ENCODE data around the gene CDH4. TPM values are rescaled to one million over a fixed set of nuclear protein-coding genes. Genes with fewer than 3 reads are reported as not detected.

CDH4 gene
- total and polyA plus RNA-seq, 8 donors: under 0.01 to 2.2 (median 0.11) TPM; not detected in 2

- peak in 1 of 2 donors; percentile 19 for DNase-seq
- Histone ChIP-seq H3K9me3 (peaks cover 0 to 29% (median 12%) of the 10 kb centered on the region in 4 donors), H3K4me3 (no peak overlapping the region), H3K36me3 (no peaks in the 10 kb centered on the region), H3K27me3 (peaks cover 0 to 29% (median 0%) of the 10 kb centered on the region in 3 donors), H3K27ac (no peak overlapping the region), H3K4me1 (no peaks in the 10 kb centered on the region)
- 75 to 84% (median 78%) methylated on average over 8 of the region's 8 CpGs for WGBS, 5 donors
- intact Hi-C loops (cut with DNase I; ENCODE audit: low total_unique reads): no loop called here
- TF ChIP-seq POLR2A (IDR thresholded peaks at IDR 0.05) (no peak), EP300 (IDR thresholded peaks at IDR 0.05) (no peak), POLR2AphosphoS5 (IDR thresholded peaks at IDR 0.05) (no peak)
- TF ChIP-seq, protein P1, sequence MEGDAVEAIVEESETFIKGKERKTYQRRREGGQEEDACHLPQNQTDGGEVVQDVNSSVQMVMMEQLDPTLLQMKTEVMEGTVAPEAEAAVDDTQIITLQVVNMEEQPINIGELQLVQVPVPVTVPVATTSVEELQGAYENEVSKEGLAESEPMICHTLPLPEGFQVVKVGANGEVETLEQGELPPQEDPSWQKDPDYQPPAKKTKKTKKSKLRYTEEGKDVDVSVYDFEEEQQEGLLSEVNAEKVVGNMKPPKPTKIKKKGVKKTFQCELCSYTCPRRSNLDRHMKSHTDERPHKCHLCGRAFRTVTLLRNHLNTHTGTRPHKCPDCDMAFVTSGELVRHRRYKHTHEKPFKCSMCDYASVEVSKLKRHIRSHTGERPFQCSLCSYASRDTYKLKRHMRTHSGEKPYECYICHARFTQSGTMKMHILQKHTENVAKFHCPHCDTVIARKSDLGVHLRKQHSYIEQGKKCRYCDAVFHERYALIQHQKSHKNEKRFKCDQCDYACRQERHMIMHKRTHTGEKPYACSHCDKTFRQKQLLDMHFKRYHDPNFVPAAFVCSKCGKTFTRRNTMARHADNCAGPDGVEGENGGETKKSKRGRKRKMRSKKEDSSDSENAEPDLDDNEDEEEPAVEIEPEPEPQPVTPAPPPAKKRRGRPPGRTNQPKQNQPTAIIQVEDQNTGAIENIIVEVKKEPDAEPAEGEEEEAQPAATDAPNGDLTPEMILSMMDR (IDR thresholded peaks at IDR 0.05): no peak
Measured at GRCh38 chr20:61855286-61855685, 603.2 kb downstream of the CDH4 start.

DNA sequence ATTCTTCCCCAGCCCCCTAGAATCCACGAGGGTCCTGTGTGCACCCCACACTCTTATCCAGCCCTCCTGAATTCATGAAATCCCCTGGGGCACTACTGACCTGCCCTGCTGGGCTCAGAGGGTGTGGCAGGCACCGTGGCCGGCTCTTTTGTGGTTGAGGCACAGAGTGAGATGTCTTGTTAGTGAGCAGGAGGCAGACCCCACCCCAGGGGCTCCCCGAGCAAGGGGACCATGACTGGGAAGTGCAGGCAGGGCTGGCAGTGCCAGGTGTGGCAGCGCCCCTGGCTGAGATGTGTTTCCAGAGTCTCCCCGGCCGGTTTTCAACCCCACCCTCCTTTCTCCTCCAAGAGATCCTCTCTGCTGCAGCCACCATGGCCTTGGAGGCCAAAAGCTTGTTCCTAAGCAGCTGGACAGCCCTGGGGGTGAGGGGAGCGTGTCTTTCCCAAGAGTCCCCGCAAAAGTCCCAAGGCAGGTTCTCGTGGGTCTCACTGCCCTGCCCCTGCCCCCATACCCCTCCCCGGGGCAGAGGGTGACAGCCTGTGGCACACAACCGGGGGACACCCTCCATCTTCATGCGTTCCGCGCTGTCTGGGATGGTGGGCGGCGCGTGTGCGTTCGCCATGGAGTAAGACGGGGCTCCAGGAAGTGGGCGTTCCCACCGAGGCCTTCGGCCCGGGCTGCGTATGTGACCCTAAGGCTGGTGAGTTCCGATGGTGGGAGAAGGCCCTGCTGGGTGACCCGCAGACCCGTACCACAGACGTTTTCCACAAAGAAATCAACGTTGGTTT lies 604.8 kb downstream of the CDH4 start:
- H3K9me3 ChIP-seq: peaks cover 0 to 29% (median 12%) of the 10 kb centered on the region in 4 donors
- H3K4me1 ChIP-seq: no peaks in the 10 kb centered on the region
- TF ChIP-seq, protein P1 (IDR thresholded peaks at IDR 0.05): no peak
- TF ChIP-seq POLR2A (IDR thresholded peaks at IDR 0.05) (no peak), POLR2AphosphoS5 (IDR thresholded peaks at IDR 0.05) (no peak), EP300 (IDR thresholded peaks at IDR 0.05) (no peak)
- DNase-seq: no peak
- no peaks in the 10 kb centered on the region for H3K36me3 ChIP-seq
- H3K4me3 ChIP-seq: no peak overlapping the region
- peaks cover 0 to 22% (median 0%) of the 10 kb centered on the region in 3 donors for H3K27me3 ChIP-seq
- intact Hi-C loops (cut with DNase I; ENCODE audit: low total_unique reads): no loop called here
- H3K27ac ChIP-seq: no peak overlapping the region
- 53 to 86% (median 83%) methylated on average over 7 to 31 of the region's 31 CpGs for WGBS, 5 donors

GRCh38 chr20:61857414-61857775 lies 605.3 kb downstream of the CDH4 start:
- intact Hi-C loops (cut with DNase I; ENCODE audit: low total_unique reads): no loop called here
- WGBS, 5 donors: 73 to 83% (median 80%) methylated on average over 9 to 10 of the region's 10 CpGs
- H3K27me3 ChIP-seq: peaks cover 0 to 24% (median 0%) of the 10 kb centered on the region in 3 donors
- H3K27ac ChIP-seq: no peak overlapping the region
- H3K4me1 ChIP-seq: no peaks in the 10 kb centered on the region
- H3K4me3 ChIP-seq: no peak overlapping the region
- TF ChIP-seq EP300 (IDR thresholded peaks at IDR 0.05) (no peak), POLR2A (IDR thresholded peaks at IDR 0.05) (no peak), POLR2AphosphoS5 (IDR thresholded peaks at IDR 0.05) (no peak)
- TF ChIP-seq, protein P1 (IDR thresholded peaks at IDR 0.05): no peak
- H3K9me3 ChIP-seq: peaks cover 0 to 29% (median 12%) of the 10 kb centered on the region in 4 donors
- H3K36me3 ChIP-seq: no peaks in the 10 kb centered on the region
- DNase-seq: no peak

- Histone ChIP-seq H3K9me3 (peaks cover 0 to 29% (median 12%) of the 10 kb centered on the region in 4 donors), H3K4me1 (no peaks in the 10 kb centered on the region), H3K36me3 (no peaks in the 10 kb centered on the region), H3K27me3 (peaks cover 0 to 21% (median 0%) of the 10 kb centered on the region in 3 donors), H3K27ac (no peak overlapping the region), H3K4me3 (no peak overlapping the region)
- TF ChIP-seq POLR2A (IDR thresholded peaks at IDR 0.05): no peak
- TF ChIP-seq, protein P1 (IDR thresholded peaks at IDR 0.05): no peak
- no peak for TF ChIP-seq EP300 (IDR thresholded peaks at IDR 0.05)
- no peak for TF ChIP-seq POLR2AphosphoS5 (IDR thresholded peaks at IDR 0.05)
- DNase-seq: no peak
- WGBS, 5 donors: 79 to 94% (median 93%) methylated on average over 1 of the region's 1 CpG
- intact Hi-C loops (cut with DNase I; ENCODE audit: low total_unique reads): no loop called here
Measured at GRCh38 chr20:61857884-61858283, 605.8 kb downstream of the CDH4 start.
